Omental fat pad (tissue), 4 donors: ENCODE results near the gene URAD. TPM values are rescaled to one million over a fixed set of nuclear protein-coding genes. Genes with fewer than 3 reads are reported as not detected.

Experiments used
- ATAC-seq: fragments of 150-250 bp; one replicate; pipeline ENCODE4 v1.9.1; 2016; ENCODE audit warnings: mild to moderate bottlenecking, moderate library complexity; ENCODE audit not compliant: low FRiP score
- DNase-seq: peaks from one replicate; pipeline ENCODE4 v3.0.0-alpha.2; 2019; ENCODE audit warnings: low spot score
- total RNA-seq, 4 donors: library from RNA; depleted of rRNA; stranded (reverse); fragments of >200 nt; gene quantifications; one replicate each; pipeline ENCODE4 v1.1.0, GENCODE V29; 2016
- TF ChIP-seq, protein P1 (sequence below), 3 donors: fragments of 450-650 bp; IDR thresholded peaks; one replicate each; pipeline ENCODE4 v1.5.1; 2016 to 2017; ENCODE audit warnings: antibody characterized with exemption in 3 of 3, mild to moderate bottlenecking in 3 of 3, moderate library complexity in 2 of 3

URAD gene
- total RNA-seq, 4 donors from 2014 or later: 1.3 TPM; not detected in 3

DNA sequence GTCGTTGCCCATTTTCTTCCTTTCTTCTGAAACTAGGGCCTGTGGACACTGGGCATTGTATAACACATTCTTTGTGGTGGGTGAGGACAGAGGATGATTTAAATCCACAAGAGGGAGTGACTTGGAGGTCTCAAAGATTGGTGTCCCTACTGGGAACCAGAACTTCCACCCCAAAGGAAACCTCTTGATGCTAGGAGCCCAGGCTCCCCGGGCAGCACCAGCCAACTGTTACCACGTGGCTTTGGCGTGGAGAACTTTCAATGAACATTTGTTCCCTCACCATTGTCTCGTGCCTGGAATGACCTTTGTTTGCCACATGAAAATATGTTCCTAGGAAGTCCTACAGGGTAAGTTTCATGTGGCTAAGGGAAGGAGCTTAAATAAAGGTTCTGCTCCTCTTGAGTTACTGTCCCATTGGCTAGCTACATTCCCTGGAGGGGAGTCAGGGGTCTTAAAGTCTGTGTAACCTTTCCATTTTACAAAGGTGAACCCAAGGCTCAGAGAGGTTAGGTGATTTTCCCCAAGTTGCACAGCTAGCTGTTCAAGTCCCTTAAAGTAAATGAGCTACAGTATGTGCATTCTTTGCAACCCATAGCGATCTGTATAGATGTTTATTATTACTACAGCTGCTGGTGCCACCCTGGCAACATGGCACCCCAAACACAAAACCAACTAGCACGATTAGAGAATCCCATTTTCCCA, 14.4 kb downstream of the URAD start:
- no peak for ATAC-seq
- DNase-seq: no peak

DNA sequence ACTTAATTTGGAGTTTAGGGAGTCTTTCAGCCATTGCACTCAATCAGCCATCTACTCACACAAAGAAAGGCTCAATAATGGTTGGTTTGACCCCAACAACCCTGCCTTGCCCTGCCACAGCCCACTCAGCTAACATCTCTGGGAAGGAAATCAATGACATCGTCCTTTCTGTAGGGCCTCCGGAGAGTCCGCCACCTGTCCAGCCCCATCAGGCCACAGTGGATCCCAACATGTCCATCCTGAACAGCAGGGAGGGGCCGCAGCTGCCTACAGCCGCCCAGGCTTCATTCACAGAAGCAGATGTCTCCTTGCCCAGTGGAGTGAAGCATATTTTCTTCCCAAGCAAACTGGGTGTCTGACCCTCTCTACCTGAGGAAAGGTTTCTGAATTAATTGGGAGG, 15.2 kb downstream of the URAD start:
- DNase-seq (no peak), ATAC-seq (no peak)
- TF ChIP-seq, protein P1, sequence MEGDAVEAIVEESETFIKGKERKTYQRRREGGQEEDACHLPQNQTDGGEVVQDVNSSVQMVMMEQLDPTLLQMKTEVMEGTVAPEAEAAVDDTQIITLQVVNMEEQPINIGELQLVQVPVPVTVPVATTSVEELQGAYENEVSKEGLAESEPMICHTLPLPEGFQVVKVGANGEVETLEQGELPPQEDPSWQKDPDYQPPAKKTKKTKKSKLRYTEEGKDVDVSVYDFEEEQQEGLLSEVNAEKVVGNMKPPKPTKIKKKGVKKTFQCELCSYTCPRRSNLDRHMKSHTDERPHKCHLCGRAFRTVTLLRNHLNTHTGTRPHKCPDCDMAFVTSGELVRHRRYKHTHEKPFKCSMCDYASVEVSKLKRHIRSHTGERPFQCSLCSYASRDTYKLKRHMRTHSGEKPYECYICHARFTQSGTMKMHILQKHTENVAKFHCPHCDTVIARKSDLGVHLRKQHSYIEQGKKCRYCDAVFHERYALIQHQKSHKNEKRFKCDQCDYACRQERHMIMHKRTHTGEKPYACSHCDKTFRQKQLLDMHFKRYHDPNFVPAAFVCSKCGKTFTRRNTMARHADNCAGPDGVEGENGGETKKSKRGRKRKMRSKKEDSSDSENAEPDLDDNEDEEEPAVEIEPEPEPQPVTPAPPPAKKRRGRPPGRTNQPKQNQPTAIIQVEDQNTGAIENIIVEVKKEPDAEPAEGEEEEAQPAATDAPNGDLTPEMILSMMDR (IDR thresholded peaks at IDR 0.05): no peak

More for the DNA sequence above, 14.4 kb downstream of the URAD start:
- TF ChIP-seq, protein P1 (IDR thresholded peaks at IDR 0.05): no peak

DNA sequence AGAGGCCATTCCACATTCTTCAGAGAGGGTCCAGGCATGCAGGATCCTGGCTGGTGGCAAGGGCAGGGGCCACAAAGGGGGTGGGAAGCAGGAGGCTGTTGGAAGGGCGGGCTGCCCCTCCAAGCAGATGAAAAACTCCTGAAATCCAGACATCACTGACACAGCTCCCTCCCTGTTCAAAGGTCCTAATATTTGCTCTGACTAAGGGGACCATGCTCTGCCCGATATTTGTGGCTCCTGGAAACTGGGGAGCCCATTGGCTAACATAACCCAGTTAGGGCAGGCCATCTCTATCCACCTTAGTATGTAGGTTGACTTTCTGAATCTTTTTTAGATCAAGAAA, 16.0 kb downstream of the URAD start:
- DNase-seq: no peak
- ATAC-seq: no peak

DNA sequence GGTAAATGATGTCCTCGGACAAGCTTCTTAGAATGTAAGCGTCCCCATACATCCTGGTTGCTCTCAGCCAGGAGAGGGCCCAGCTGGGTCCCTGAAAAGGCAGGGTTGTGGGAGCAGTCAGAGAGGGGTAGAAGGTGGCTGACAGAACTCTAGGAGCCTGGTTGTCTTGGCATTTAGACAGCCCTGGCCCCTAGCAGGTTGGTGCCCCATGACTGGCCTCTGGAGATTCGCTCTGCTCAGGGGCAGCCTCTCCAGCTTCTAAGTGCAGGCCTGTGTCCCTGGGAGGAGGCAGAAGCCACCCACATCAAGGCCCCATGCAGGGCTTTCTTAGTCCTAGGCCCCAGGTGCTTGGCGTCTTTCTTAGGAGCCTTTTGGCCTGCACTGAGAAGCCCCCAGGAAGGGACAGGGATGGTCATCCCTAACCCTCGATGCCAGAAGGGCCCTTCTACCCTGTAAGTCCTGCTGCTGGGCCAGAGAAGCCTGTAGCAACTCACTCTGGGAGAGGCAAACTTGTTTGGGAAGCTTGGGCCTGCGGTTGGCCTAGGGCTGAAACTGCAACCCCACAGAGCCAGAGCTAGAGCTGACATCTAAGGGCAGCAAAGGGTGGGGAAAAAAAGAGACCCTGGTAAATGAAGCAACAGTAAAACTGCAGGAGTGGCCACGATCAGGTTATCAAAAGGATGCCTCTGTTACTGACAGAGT, 16.6 kb downstream of the URAD start:
- TF ChIP-seq, protein P1 (IDR thresholded peaks at IDR 0.05): no peak
- DNase-seq (no peak), ATAC-seq (no peak)

More for the DNA sequence above, 16.0 kb downstream of the URAD start:
- TF ChIP-seq, protein P1 (IDR thresholded peaks at IDR 0.05): no peak

DNA sequence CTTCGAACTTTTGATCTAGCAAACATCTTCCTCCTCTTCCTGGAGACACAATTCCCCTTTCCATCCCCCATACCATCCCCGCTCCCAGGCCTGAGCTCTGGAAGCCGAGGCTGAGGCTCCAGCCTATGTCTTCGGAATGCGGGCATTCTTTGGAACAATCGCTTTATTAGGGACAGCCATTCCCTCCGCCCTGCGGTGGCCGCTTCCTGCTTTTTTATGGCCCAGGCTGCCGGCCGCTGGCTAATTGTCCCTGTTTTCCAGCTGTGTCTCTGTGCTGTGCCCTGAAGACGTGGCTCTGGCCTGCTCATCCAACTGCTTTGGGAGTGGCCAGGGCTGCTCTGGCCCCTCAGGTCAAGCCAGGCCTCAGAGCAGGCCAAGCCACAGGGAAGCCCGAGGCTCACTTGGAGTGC, 17.3 kb downstream of the URAD start:
- ATAC-seq (no peak), DNase-seq (no peak)
- TF ChIP-seq, protein P1 (IDR thresholded peaks at IDR 0.05): no peak

DNA sequence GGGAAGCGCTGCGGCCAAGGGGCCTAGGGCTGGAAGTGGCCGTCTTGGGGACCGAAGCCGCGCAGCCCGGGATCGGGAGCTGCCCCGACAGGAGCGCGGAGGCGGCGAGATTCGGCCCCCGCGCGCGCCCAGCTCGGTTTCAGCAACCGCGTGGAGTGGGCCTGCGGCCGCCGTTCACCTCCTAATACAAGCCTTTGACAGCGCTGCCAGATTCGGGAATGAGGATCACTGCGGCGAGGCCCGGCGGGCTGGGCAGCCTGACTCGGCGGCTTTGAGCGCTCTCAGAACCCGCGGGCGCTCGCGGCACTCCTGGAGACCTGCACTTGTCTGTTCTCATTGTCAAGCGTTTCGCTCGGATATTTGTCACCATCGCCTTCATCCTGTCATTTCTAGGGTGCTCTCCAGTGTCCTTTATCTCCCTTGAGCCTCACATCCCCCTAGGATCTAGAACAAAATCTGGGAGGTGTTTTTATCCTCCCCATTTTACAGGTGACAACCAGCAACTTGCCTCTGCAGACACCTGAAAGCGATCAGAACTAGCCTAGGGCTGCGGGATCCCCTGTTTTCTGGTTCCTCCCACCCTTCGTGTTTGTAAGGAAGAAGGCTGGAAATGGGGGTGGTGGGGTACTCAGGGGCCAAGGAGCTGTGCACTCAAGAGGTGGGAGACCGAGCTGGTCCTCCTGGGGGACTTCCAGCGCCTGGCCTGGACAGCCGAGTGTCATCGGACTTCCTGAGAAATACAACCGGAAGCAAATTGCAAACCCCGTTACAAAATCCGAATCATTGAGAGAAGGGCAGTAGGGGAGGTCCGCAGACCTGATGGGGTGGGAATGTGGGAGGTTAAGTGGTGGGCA, 17.9 kb downstream of the URAD start:
- ATAC-seq (no peak), DNase-seq (no peak)
- TF ChIP-seq, protein P1 (IDR thresholded peaks at IDR 0.05): no peak
